HEK293 (cell line): Measurements from ENCODE around the gene WDR48.

Experiments used
- CTCF ChIA-PET: fragments of 350-600 bp; formaldehyde crosslinking; extraction: SDS; loops from one replicate; lab custom pipeline; 2021; ENCODE audit warnings: antibody characterized with exemption; lab: Yijun Ruan, JAX
- POLR2A ChIA-PET: fragments of 300-600 bp; formaldehyde crosslinking; extraction: SDS; loops from one replicate; lab custom pipeline; 2020; ENCODE audit warnings: antibody characterized with exemption, inconsistent platforms; lab: Yijun Ruan, JAX
- H3K27ac ChIP-seq: fragments of 200-500 bp; sonication (Bioruptor generic); 2 replicates; pipeline ENCODE4 v1.5.1; 2014; ENCODE audit warnings: low read depth, low read length, control low read depth, inconsistent platforms; ENCODE audit errors: extremely low read depth
- H3K36me3 ChIP-seq, 2 experiments: fragments of 200-500 bp in 1 of 2; sonication (Bioruptor generic) in 1 of 2; 1 replicate in 1 of 2; 2 replicates in 1 of 2; pipeline ENCODE4 v1.5.1; 2014 to 2017; ENCODE audit warnings: inconsistent platforms in 2 of 2, low read length in 2 of 2; ENCODE audit not compliant: control insufficient read depth in 2 of 2, insufficient read depth in 1 of 2
- H3K4me1 ChIP-seq: fragments of 200-500 bp; sonication (Bioruptor generic); 2 replicates; pipeline ENCODE4 v1.5.1; 2014; ENCODE audit warnings: mild to moderate bottlenecking, low read length, inconsistent platforms; ENCODE audit not compliant: control insufficient read depth, insufficient read depth
- H3K4me3 ChIP-seq: 2 replicates; pipeline ENCODE4 v1.5.1; 2011; ENCODE audit warnings: low read depth, mild to moderate bottlenecking, control low read depth, low read length, moderate library complexity
- H3K9me3 ChIP-seq: fragments of 200-500 bp; sonication (Bioruptor generic); 2 replicates; pipeline ENCODE4 v1.5.1; 2014; ENCODE audit warnings: low read depth, low read length, inconsistent platforms; ENCODE audit not compliant: control insufficient read depth, insufficient read depth
- HOXD13 ChIP-seq: sonication (generic); formaldehyde crosslinking; IDR thresholded peaks from 2 replicates; pipeline ENCODE4 v1.8.0; 2022; ENCODE audit warnings: missing genetic modification reagents, borderline replicate concordance
- KLF7 ChIP-seq: fragments of 450-650 bp; formaldehyde crosslinking; IDR thresholded peaks from 2 replicates; pipeline ENCODE4 v1.5.1; 2016; ENCODE audit warnings: missing biosample characterization, missing genetic modification characterization, borderline replicate concordance
- SP2 ChIP-seq: fragments of 450-650 bp; formaldehyde crosslinking; IDR thresholded peaks from 2 replicates; pipeline ENCODE4 v1.5.1; 2016; ENCODE audit warnings: missing biosample characterization, missing genetic modification characterization
- TCF7L2 ChIP-seq: IDR thresholded peaks from 2 replicates; pipeline ENCODE4 v1.6.1; 2011; ENCODE audit warnings: low read depth, mild to moderate bottlenecking, inconsistent platforms, low read length, moderate library complexity, borderline replicate concordance
- YY2 ChIP-seq: fragments of 450-650 bp; formaldehyde crosslinking; IDR thresholded peaks from 2 replicates; pipeline ENCODE4 v1.5.1; 2016; ENCODE audit warnings: missing biosample characterization, missing genetic modification characterization
- ZBTB17 ChIP-seq: fragments of 450-650 bp; formaldehyde crosslinking; IDR thresholded peaks from 2 replicates; pipeline ENCODE4 v1.5.1; 2016; ENCODE audit warnings: missing biosample characterization, missing genetic modification characterization
- ZBTB7A ChIP-seq: fragments of 450-650 bp; formaldehyde crosslinking; IDR thresholded peaks from 2 replicates; pipeline ENCODE4 v1.5.1; 2016; ENCODE audit warnings: low read depth, missing biosample characterization, missing genetic modification characterization
- ZFHX2 ChIP-seq: fragments of 450-650 bp; formaldehyde crosslinking; conservative IDR thresholded peaks from 2 replicates; pipeline ENCODE4 v1.5.1; 2016; ENCODE audit warnings: missing biosample characterization, missing genetic modification characterization
- ZFP41 ChIP-seq: fragments of 450-650 bp; formaldehyde crosslinking; IDR thresholded peaks from 2 replicates; pipeline ENCODE4 v1.5.1; 2016; ENCODE audit warnings: missing biosample characterization, missing genetic modification characterization, borderline replicate concordance
- ZNF121 ChIP-seq: fragments of 450-650 bp; formaldehyde crosslinking; IDR thresholded peaks from 2 replicates; pipeline ENCODE4 v1.5.1; 2016; ENCODE audit warnings: missing biosample characterization, missing genetic modification characterization
- ZNF155 ChIP-seq: fragments of 450-650 bp; formaldehyde crosslinking; IDR thresholded peaks from 2 replicates; pipeline ENCODE4 v1.5.1; 2016; ENCODE audit warnings: missing biosample characterization, missing genetic modification characterization
- ZNF16 ChIP-seq: fragments of 450-650 bp; formaldehyde crosslinking; IDR thresholded peaks from 2 replicates; pipeline ENCODE4 v1.5.1; 2016; ENCODE audit warnings: low read depth, missing biosample characterization, missing genetic modification characterization
- ZNF221 ChIP-seq: fragments of 450-650 bp; formaldehyde crosslinking; IDR thresholded peaks from 2 replicates; pipeline ENCODE4 v1.5.1; 2017; ENCODE audit warnings: missing biosample characterization, missing genetic modification characterization, borderline replicate concordance
- ZNF302 ChIP-seq: fragments of 450-650 bp; formaldehyde crosslinking; IDR thresholded peaks from 2 replicates; pipeline ENCODE4 v1.5.1; 2016; ENCODE audit warnings: missing biosample characterization, missing genetic modification characterization, low read depth
- ZNF311 ChIP-seq: fragments of 450-650 bp; formaldehyde crosslinking; IDR thresholded peaks from 2 replicates; pipeline ENCODE4 v1.5.1; 2017; ENCODE audit warnings: missing biosample characterization, missing genetic modification characterization, borderline replicate concordance
- ZNF366 ChIP-seq: fragments of 450-650 bp; formaldehyde crosslinking; conservative IDR thresholded peaks from 2 replicates; pipeline ENCODE4 v1.5.1; 2016; ENCODE audit warnings: missing biosample characterization, missing genetic modification characterization
- ZNF426 ChIP-seq: fragments of 450-650 bp; formaldehyde crosslinking; IDR thresholded peaks from 2 replicates; pipeline ENCODE4 v1.5.1; 2017; ENCODE audit warnings: missing biosample characterization, missing genetic modification characterization, mild to moderate bottlenecking, inconsistent platforms, moderate library complexity
- ZNF513 ChIP-seq: fragments of 450-650 bp; IDR thresholded peaks from 2 replicates; pipeline ENCODE4 v1.5.1; 2018; ENCODE audit warnings: missing biosample characterization, missing genetic modification characterization
- ZNF585B ChIP-seq: fragments of 450-650 bp; formaldehyde crosslinking; IDR thresholded peaks from 2 replicates; pipeline ENCODE4 v1.5.1; 2016; ENCODE audit warnings: missing biosample characterization, missing genetic modification characterization
- ZNF596 ChIP-seq: fragments of 450-650 bp; IDR thresholded peaks from 2 replicates; pipeline ENCODE4 v1.5.0; 2018; ENCODE audit warnings: missing biosample characterization, mild to moderate bottlenecking, missing genetic modification characterization, moderate library complexity
- ZNF626 ChIP-seq: fragments of 450-650 bp; sonication (Bioruptor Pico); formaldehyde crosslinking; IDR thresholded peaks from 2 replicates; pipeline ENCODE4 v1.5.1; 2018; ENCODE audit warnings: missing biosample characterization, missing genetic modification characterization, inconsistent platforms
- ZNF664 ChIP-seq: fragments of 450-650 bp; formaldehyde crosslinking; IDR thresholded peaks from 2 replicates; pipeline ENCODE4 v1.5.1; 2016; ENCODE audit warnings: missing biosample characterization, missing genetic modification characterization
- ZNF670 ChIP-seq: fragments of 450-650 bp; formaldehyde crosslinking; IDR thresholded peaks from 2 replicates; pipeline ENCODE4 v1.5.1; 2016; ENCODE audit warnings: missing biosample characterization, missing genetic modification characterization, low read depth
- ZNF768 ChIP-seq: fragments of 450-650 bp; formaldehyde crosslinking; IDR thresholded peaks from 2 replicates; pipeline ENCODE4 v1.5.1; 2018; ENCODE audit warnings: missing biosample characterization, mild to moderate bottlenecking, missing genetic modification characterization
- ZNF830 ChIP-seq: fragments of 450-650 bp; IDR thresholded peaks from 2 replicates; pipeline ENCODE4 v1.5.0; 2018; ENCODE audit warnings: missing biosample characterization, missing genetic modification characterization, low read depth, mild to moderate bottlenecking, moderate library complexity
- ZSCAN16 ChIP-seq: fragments of 450-650 bp; formaldehyde crosslinking; IDR thresholded peaks from 2 replicates; pipeline ENCODE4 v1.5.1; 2016; ENCODE audit warnings: missing biosample characterization, missing genetic modification characterization
- ZSCAN5A ChIP-seq: fragments of 450-650 bp; formaldehyde crosslinking; IDR thresholded peaks from 2 replicates; pipeline ENCODE4 v1.5.1; 2016; ENCODE audit warnings: missing biosample characterization, missing genetic modification characterization
- ZXDB ChIP-seq: fragments of 450-650 bp; formaldehyde crosslinking; IDR thresholded peaks from 2 replicates; pipeline ENCODE4 v1.5.1; 2016; ENCODE audit warnings: missing biosample characterization, missing genetic modification characterization
- TF ChIP-seq, protein P1 (sequence below): fragments of 450-650 bp; formaldehyde crosslinking; IDR thresholded peaks from 2 replicates; pipeline ENCODE4 v1.5.1; 2016; ENCODE audit warnings: missing biosample characterization, missing genetic modification characterization

The WDR48 gene

DNA sequence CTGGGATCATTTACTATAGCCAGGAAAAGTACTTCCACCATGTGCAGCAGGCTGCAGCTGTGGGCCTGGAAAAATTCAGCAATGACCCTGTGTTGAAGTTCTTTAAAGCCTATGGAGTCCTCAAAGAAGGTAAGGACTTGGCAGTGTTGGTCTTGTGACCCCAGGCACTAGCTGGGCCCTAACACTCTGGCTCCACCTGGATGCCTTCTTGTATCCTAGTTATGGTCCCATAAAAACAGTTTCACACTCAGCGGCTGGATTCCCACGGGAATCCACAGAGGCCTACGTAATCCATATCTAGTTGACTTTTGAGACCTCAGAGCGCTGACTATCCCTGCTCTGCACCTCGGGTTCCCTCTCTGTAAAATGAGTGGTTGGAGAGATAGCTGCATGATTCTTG, 57.3 kb downstream of the WDR48 start:
- no peak overlapping the region for H3K4me3 ChIP-seq
- H3K4me1 ChIP-seq: no peaks in the 10 kb centered on the region
- no peaks in the 10 kb centered on the region for H3K9me3 ChIP-seq
- no peaks in the 10 kb centered on the region for H3K36me3 ChIP-seq
- no peak for TF ChIP-seq TCF7L2
- no peak for TF ChIP-seq HOXD13 (CRISPR knock-in tag)
- TF ChIP-seq YY2 (tag by site-specific recombination): no peak
- H3K27ac ChIP-seq: no peak overlapping the region
- ChIA-PET POLR2A (no interaction called here), CTCF (interaction anchor here (0.6 to 1.5 kb wide), 2 partner anchors 109 to 179 kb away, joined by 3 read pairs; no protein-coding TSS in a partner anchor)

DNA sequence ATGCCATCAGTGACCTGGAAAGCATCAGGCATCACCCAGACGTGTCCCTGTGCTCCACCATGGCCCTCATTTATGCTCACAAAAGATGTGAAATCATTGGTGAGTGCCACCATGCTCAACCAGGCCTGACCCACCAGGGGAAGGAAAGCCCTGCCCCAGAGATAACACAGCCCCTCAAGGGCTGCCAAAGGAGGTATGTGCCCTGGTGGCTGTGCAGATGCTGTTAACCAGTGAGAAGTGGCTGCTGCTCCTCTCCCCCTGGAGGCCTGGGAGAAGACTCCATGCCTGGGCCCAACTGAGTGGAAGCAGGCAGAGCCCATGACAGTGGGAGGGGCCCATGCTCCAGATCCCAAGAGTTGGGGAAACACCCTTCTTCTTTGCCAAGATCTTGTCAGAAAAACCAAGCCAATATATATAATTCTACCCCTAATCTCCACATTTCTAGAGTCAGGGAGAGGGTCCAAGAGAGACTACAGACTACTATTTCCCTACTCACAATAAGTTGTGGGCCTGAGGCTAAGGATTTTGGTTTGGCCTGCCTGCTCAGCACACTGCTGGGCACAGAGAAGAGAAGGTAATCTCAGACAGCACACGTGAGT, 58.3 kb downstream of the WDR48 start:
- no peak for TF ChIP-seq ZBTB17 (tag by site-specific recombination)
- TF ChIP-seq ZNF670: no peak
- TF ChIP-seq ZNF121 (tag by site-specific recombination): no peak
- no peak for TF ChIP-seq KLF7
- no peak for TF ChIP-seq ZFP41
- TF ChIP-seq SP2 (tag by site-specific recombination): no peak
- no peak for TF ChIP-seq ZFHX2 (tag by site-specific recombination)
- TF ChIP-seq ZSCAN16: no peak
- no peak for TF ChIP-seq ZNF596
- TF ChIP-seq ZSCAN5A (tag by site-specific recombination): no peak
- TF ChIP-seq ZNF585B (tag by site-specific recombination): no peak
- no peak for TF ChIP-seq ZNF302 (tag by site-specific recombination)

DNA sequence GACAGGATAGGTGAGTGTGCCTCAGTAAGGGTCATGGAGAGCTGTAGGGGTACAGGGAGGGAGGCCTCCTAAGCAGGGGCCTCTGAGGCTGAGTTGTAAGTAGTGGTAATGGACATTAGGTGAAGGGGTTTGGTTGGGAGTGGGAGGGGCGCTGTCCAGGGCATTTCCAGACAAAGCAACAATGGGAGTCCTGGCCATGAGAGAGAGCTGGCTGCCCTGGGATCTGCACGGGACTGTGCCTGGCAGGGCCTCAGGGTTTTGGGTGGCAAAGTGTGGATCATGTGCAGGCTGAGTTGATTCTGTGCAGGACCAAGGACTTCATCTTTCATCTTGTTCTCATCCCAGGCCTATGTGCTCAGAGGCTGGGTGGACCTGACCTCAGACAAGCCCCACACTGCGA, 60.3 kb downstream of the WDR48 start:
- Histone ChIP-seq H3K4me3 (no peak overlapping the region), H3K27ac (no peak overlapping the region), H3K9me3 (no peaks in the 10 kb centered on the region), H3K36me3 (no peaks in the 10 kb centered on the region), H3K4me1 (no peaks in the 10 kb centered on the region)
- POLR2A ChIA-PET: no interaction called here
- CTCF ChIA-PET: no interaction called here
- TF ChIP-seq ZNF768 (tag by site-specific recombination) (no peak), ZXDB (tag by site-specific recombination) (no peak), ZNF513 (tag by site-specific recombination) (no peak), ZNF311 (tag by site-specific recombination) (no peak), ZNF221 (tag by site-specific recombination) (no peak), ZNF16 (tag by site-specific recombination) (no peak), ZBTB7A (no peak), ZNF830 (no peak), ZNF366 (tag by site-specific recombination) (no peak), ZNF426 (tag by site-specific recombination) (no peak), ZNF626 (tag by site-specific recombination) (no peak), ZNF664 (tag by site-specific recombination) (no peak), ZNF155 (tag by site-specific recombination) (no peak)
- TF ChIP-seq, protein P1, sequence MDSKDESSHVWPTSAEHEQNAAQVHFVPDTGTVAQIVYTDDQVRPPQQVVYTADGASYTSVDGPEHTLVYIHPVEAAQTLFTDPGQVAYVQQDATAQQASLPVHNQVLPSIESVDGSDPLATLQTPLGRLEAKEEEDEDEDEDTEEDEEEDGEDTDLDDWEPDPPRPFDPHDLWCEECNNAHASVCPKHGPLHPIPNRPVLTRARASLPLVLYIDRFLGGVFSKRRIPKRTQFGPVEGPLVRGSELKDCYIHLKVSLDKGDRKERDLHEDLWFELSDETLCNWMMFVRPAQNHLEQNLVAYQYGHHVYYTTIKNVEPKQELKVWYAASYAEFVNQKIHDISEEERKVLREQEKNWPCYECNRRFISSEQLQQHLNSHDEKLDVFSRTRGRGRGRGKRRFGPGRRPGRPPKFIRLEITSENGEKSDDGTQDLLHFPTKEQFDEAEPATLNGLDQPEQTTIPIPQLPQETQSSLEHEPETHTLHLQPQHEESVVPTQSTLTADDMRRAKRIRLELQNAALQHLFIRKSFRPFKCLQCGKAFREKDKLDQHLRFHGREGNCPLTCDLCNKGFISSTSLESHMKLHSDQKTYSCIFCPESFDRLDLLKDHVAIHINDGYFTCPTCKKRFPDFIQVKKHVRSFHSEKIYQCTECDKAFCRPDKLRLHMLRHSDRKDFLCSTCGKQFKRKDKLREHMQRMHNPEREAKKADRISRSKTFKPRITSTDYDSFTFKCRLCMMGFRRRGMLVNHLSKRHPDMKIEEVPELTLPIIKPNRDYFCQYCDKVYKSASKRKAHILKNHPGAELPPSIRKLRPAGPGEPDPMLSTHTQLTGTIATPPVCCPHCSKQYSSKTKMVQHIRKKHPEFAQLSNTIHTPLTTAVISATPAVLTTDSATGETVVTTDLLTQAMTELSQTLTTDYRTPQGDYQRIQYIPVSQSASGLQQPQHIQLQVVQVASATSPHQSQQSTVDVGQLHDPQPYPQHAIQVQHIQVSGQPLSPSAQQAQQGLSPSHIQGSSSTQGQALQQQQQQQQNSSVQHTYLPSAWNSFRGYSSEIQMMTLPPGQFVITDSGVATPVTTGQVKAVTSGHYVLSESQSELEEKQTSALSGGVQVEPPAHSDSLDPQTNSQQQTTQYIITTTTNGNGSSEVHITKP (tag by site-specific recombination): no peak

More for the DNA sequence above, 58.3 kb downstream of the WDR48 start:
- Histone ChIP-seq H3K4me3 (no peak overlapping the region), H3K4me1 (no peaks in the 10 kb centered on the region), H3K36me3 (no peaks in the 10 kb centered on the region), H3K9me3 (no peaks in the 10 kb centered on the region), H3K27ac (no peak overlapping the region)
- POLR2A ChIA-PET: no interaction called here
- CTCF ChIA-PET: no interaction called here
